H1 (cell line): ENCODE measurements around the gene TNS4. TPM values are rescaled to one million over a fixed set of nuclear protein-coding genes. Genes with fewer than 3 reads are reported as not detected.

Source experiments
- SUZ12 ChIP-seq: fragments of 200-600 bp; sonication (generic); IDR thresholded peaks from 2 replicates; pipeline ENCODE4 v1.6.1; 2012; ENCODE audit warnings: mild to moderate bottlenecking, inconsistent platforms, low read length, moderate library complexity, mixed read lengths
- polyA plus RNA-seq, 7 experiments: library from polyadenylated mRNA; depleted of rRNA in 3 of 7; stranded (reverse) in 5 of 7; unstranded in 2 of 7; fragments of >200 nt in 5 of 7; fragments of 200-250 nt in 2 of 7; gene quantifications; 1 replicate in 5 of 7; 2 replicates in 1 of 7; 4 replicates in 1 of 7; pipeline versions ENCODE4 v1.2.1 to v1.2.3, GENCODE V29; 2011 to 2013; ENCODE audit warnings: missing spikeins in 2 of 7, mixed read lengths in 2 of 7
- total RNA-seq: library from RNA; stranded (reverse); fragmentation: NEBNext Ultra II Directional; extraction: Animal tissue kit (Norgen Biotek cat#: 25700); gene quantifications from 2 replicates; pipeline ENCODE4 v1.2.1, GENCODE V29; 2021

The TNS4 gene
- total and polyA plus RNA-seq, 2 of the 8 experiments (the other 6 are each of a cell fraction or from before 2014, with no cell fraction given) = 0.20 to 0.21 TPM

- TF ChIP-seq SUZ12 = no peak
Measured at GRCh38 chr17:40437095-40437732, 64.2 kb downstream of the TNS4 start (continued).
